B cell (primary cell): ENCODE measurements around the gene SERTAD3. TPM values are rescaled to one million over a fixed set of nuclear protein-coding genes. Genes with fewer than 3 reads are reported as not detected.

Source experiments
- ATAC-seq: fragments of 200-7000 bp; cut with Tn5 transposase; one replicate; pipeline ENCODE4 v1.10.0; 2021; ENCODE audit warnings: low read depth, mild to moderate bottlenecking, moderate number of reproducible peaks, moderate library complexity
- CTCF ChIA-PET: fragments of 350-600 bp; sonication (Branson Sonifier 250); formaldehyde crosslinking; loops from one replicate; lab custom pipeline; 2021; ENCODE audit warnings: antibody characterized with exemption, inconsistent platforms; lab: Charles Lee
- POLR2A ChIA-PET: fragments of 350-600 bp; sonication (Branson Sonifier 250); formaldehyde crosslinking; loops from one replicate; lab custom pipeline; 2021; ENCODE audit warnings: antibody characterized with exemption; lab: Charles Lee
- DNase-seq: peaks from one replicate; pipeline ENCODE4 v3.0.0; 2013
- H2AFZ ChIP-seq: 2 replicates; pipeline ENCODE4 v1.6.1; 2012; ENCODE audit warnings: mild to moderate bottlenecking, low read depth, low read length; ENCODE audit not compliant: insufficient read depth, poor library complexity, severe bottlenecking
- H3K27ac ChIP-seq, 2 donors: 1 replicate in 1 of 2; 2 replicates in 1 of 2; pipeline ENCODE4 v1.5.1; 2012 to 2013; ENCODE audit warnings: low read length in 2 of 2, mild to moderate bottlenecking in 2 of 2, moderate library complexity in 1 of 2
- H3K27me3 ChIP-seq, 4 experiments: fragments of 200-600 bp in 1 of 4; sonication (generic) in 1 of 4; replicated peaks in 1 of 4; 1 replicate in 2 of 4; 2 replicates in 2 of 4; pipeline versions ENCODE4 v1.6.1 to v1.7.0; 2013 to 2016; ENCODE audit warnings: low read length in 3 of 4, mild to moderate bottlenecking in 2 of 4, mixed read lengths in 1 of 4, moderate library complexity in 1 of 4; ENCODE audit not compliant: insufficient read depth in 4 of 4, control insufficient read depth in 3 of 4; ENCODE audit errors: control extremely low read depth in 1 of 4
- H3K36me3 ChIP-seq, 2 experiments: replicated peaks in 1 of 2; 1 replicate in 1 of 2; 2 replicates in 1 of 2; pipeline versions ENCODE4 v1.6.1 to v1.7.1; 2013; ENCODE audit warnings: low read length in 1 of 2; ENCODE audit not compliant: insufficient read depth in 2 of 2, control insufficient read depth in 1 of 2; ENCODE audit errors: control extremely low read depth in 1 of 2, extremely low read depth in 1 of 2
- H3K4me1 ChIP-seq, 2 donors: fragments of 200-600 bp in 1 of 2; sonication (generic) in 1 of 2; 1 replicate in 1 of 2; 2 replicates in 1 of 2; pipeline versions ENCODE4 v1.5.1 to v1.6.1; 2013 to 2017; ENCODE audit warnings: low read length in 2 of 2; ENCODE audit not compliant: control insufficient read depth in 2 of 2, insufficient read depth in 2 of 2
- H3K4me2 ChIP-seq: replicated peaks from 2 replicates; pipeline ENCODE3; 2012; ENCODE audit warnings: mild to moderate bottlenecking, low read depth, low read length; ENCODE audit not compliant: poor library complexity, severe bottlenecking
- H3K4me3 ChIP-seq, 5 experiments: fragments of 200-600 bp in 1 of 5; sonication (generic) in 1 of 5; 1 replicate in 3 of 5; 2 replicates in 2 of 5; pipeline versions ENCODE4 v1.5.1 to v1.7.0; 2011 to 2016; ENCODE audit warnings: low read length in 4 of 5, mild to moderate bottlenecking in 4 of 5, low read depth in 2 of 5, control low read depth in 1 of 5, moderate library complexity in 1 of 5; ENCODE audit not compliant: insufficient read depth in 1 of 5; ENCODE audit errors: control extremely low read depth in 1 of 5, extremely low read depth in 1 of 5
- H3K79me2 ChIP-seq: fragments of 200-600 bp; sonication (generic); one replicate; pipeline ENCODE4 v1.6.0; 2016; ENCODE audit warnings: low read length; ENCODE audit not compliant: control insufficient read depth, insufficient read depth
- H3K9ac ChIP-seq: fragments of 200-600 bp; sonication (generic); 2 replicates; pipeline ENCODE4 v1.6.1; 2017; ENCODE audit warnings: mild to moderate bottlenecking, low read length, moderate library complexity
- H3K9me3 ChIP-seq, 3 donors: one replicate each; pipeline versions ENCODE4 v1.6.1 to v1.7.1; 2013; ENCODE audit warnings: low read length in 2 of 3; ENCODE audit not compliant: control insufficient read depth in 2 of 3, insufficient read depth in 1 of 3; ENCODE audit errors: control extremely low read depth in 1 of 3
- H4K20me1 ChIP-seq: 2 replicates; pipeline ENCODE4 v1.6.0; 2012; ENCODE audit warnings: mild to moderate bottlenecking, low read length; ENCODE audit not compliant: insufficient read depth, control insufficient read depth, poor library complexity, severe bottlenecking
- H3K27ac Mint-ChIP-seq: one replicate; pipeline ENCODE4 v1.8.0; 2021; ENCODE audit warnings: mixed read lengths
- H3K27me3 Mint-ChIP-seq: one replicate; pipeline ENCODE4 v1.8.0; 2021; ENCODE audit warnings: mixed read lengths
- H3K4me1 Mint-ChIP-seq: one replicate; pipeline ENCODE4 v1.8.0; 2021; ENCODE audit warnings: mixed read lengths
- H3K4me3 Mint-ChIP-seq: one replicate; pipeline ENCODE4 v1.8.0; 2021; ENCODE audit warnings: mixed read lengths
- H3K9me3 Mint-ChIP-seq: one replicate; pipeline ENCODE4 v1.8.0; 2022; ENCODE audit warnings: mixed read lengths; ENCODE audit not compliant: insufficient read depth
- EZH2 ChIP-seq: IDR thresholded peaks from 2 replicates; pipeline ENCODE4 v1.6.1; 2012; ENCODE audit warnings: borderline replicate concordance, low read depth, mild to moderate bottlenecking, moderate library complexity, low read length; ENCODE audit not compliant: insufficient read depth, poor library complexity, severe bottlenecking
- WGBS: methylation state at CpG from one replicate; pipeline ENCODE4 v1.1.5; 2013; ENCODE audit warnings: missing lambda C conversion rate; ENCODE audit not compliant: insufficient coverage; 5-methylcytosine and 5-hydroxymethylcytosine counted together
- intact Hi-C: fragments of 100-400 bp; cut with micrococcal nuclease; formaldehyde crosslinking; loops from one replicate; pipeline ENCODE4 v1.10.0; 2022
- polyA plus RNA-seq: library from polyadenylated mRNA; depleted of rRNA; stranded (reverse); fragments of >200 nt; gene quantifications from 2 replicates; pipeline ENCODE4 v1.2.3, GENCODE V29; 2012
- total RNA-seq, 2 donors: library from RNA; stranded (reverse); fragments of 120-200 nt in 1 of 2; gene quantifications; 1 replicate in 1 of 2; 2 replicates in 1 of 2; pipeline versions ENCODE4 v1.2.3 to v1.2.4, GENCODE V29; 2013 to 2022
- TF ChIP-seq, protein P1 (sequence below): fragments of 200-600 bp; IDR thresholded peaks from one replicate; pipeline ENCODE4 v1.8.0; 2022; ENCODE audit warnings: antibody characterized with exemption, mild to moderate bottlenecking

Gene SERTAD3
- total and polyA plus RNA-seq, 2 donors (not counting 1 experiment from before 2014, with no cell fraction given), result 41.6 to 43.9 TPM

DNA sequence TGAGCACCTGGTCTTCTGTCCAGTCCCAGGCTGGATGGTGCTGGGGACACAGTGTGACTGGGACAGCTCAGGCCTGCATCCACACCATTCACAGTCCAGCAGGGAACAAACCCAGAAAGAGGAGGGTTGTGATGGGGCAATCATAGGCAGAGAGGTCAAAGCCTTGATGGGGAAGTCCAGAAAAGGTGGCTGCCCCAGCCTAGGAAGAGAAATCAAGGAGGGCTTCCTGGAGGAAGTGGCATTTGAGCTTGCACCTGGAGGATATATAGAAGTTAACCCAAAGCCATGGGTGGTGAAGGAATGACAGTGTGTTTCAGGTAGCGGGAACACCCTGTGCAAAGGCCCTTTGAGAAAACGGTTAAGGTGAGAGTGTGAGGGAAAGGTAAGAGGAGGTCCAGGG lies 28.4 kb downstream of the SERTAD3 start:
- H2AFZ ChIP-seq, result no peak overlapping the region
- CTCF ChIA-PET, result interaction anchor here (0.6 to 0.9 kb wide), 2 partner anchors 81 to 242 kb away, joined by 4 read pairs; no protein-coding TSS in a partner anchor
- no peak for ATAC-seq
- no peak overlapping the region for H3K27ac ChIP-seq
- H3K36me3 ChIP-seq, result no peaks in the 10 kb centered on the region
- H3K27me3 ChIP-seq, result peaks cover 0 to 2% (median 0%) of the 10 kb centered on the region in 4 experiments
- peaks cover 12 to 23% of the 10 kb centered on the region in 2 donors for H3K4me1 ChIP-seq
- intact Hi-C loops, result no loop called here
- no peak overlapping the region for H3K4me2 ChIP-seq
- no peak overlapping the region for H3K27ac Mint-ChIP-seq
- no peak overlapping the region for H3K9ac ChIP-seq
- TF ChIP-seq, protein P1, sequence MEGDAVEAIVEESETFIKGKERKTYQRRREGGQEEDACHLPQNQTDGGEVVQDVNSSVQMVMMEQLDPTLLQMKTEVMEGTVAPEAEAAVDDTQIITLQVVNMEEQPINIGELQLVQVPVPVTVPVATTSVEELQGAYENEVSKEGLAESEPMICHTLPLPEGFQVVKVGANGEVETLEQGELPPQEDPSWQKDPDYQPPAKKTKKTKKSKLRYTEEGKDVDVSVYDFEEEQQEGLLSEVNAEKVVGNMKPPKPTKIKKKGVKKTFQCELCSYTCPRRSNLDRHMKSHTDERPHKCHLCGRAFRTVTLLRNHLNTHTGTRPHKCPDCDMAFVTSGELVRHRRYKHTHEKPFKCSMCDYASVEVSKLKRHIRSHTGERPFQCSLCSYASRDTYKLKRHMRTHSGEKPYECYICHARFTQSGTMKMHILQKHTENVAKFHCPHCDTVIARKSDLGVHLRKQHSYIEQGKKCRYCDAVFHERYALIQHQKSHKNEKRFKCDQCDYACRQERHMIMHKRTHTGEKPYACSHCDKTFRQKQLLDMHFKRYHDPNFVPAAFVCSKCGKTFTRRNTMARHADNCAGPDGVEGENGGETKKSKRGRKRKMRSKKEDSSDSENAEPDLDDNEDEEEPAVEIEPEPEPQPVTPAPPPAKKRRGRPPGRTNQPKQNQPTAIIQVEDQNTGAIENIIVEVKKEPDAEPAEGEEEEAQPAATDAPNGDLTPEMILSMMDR, result no peak
- TF ChIP-seq EZH2, result no peak
- no peak overlapping the region for H3K4me3 ChIP-seq
- H3K9me3 Mint-ChIP-seq, result no peaks in the 10 kb centered on the region
- no peaks in the 10 kb centered on the region for H4K20me1 ChIP-seq
- no peaks in the 10 kb centered on the region for H3K27me3 Mint-ChIP-seq
- no peaks in the 10 kb centered on the region for H3K79me2 ChIP-seq
- H3K4me1 Mint-ChIP-seq, result peaks cover 20% of the 10 kb centered on the region
- H3K9me3 ChIP-seq, result no peaks in the 10 kb centered on the region
- H3K4me3 Mint-ChIP-seq, result no peak overlapping the region
- DNase-seq, result no peak
- POLR2A ChIA-PET, result no interaction called here
- 95% methylated on average over 2 of the region's 2 CpGs for WGBS

DNA sequence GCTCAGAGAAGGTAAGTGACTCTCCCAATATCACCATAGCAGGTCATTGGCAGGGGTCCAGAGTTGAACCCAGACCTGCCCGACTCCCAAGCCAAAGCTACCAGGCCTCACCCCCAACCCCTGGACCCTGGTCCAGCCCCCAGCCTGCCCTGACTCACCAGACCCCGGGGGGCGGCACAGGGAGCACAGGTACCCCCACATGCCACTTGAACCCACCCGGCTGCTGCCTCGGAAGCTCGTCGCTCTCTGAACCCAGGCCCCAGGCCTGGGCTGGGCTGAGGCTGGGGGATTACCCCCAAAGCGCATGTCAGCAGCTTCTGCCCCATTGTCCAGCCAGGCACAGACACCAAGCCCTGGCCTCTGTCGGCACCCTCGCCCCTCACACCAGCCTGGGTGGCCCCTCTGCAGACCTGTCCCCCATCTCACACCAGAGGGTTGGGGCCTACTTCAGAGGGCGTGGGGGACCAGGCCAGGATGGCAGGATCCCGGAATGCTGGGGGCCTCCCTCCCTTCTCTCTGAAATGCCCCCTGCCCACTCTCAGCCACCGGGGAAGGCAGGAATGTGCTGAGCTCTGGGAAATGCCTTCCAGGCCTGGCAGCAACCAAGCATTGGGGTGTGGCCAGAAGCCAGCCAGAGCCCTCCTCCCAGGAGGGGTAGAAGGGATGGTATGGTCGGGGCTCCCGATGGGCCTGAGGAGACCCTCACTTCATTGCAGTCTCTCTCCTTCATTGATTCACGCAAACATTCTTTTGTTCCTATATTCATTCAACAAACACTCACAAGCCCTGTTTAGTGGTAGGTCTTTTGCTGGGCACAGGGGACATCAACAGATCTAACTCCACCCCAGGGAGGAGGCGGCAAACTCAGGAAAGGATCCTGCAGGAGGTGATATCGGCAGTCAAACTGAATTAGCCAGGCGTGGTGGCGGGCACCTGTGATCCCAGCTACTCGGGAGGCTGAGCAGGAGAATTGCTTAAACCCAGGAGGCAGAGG lies 29.3 kb downstream of the SERTAD3 start:
- H3K4me1 Mint-ChIP-seq, result peaks cover 21% of the 10 kb centered on the region
- Histone ChIP-seq H3K36me3 (no peaks in the 10 kb centered on the region), H2AFZ (no peak overlapping the region), H3K27ac (no peak overlapping the region), H3K9me3 (no peaks in the 10 kb centered on the region), H3K9ac (no peak overlapping the region), H3K4me2 (no peak overlapping the region), H3K4me1 (peaks cover 12 to 28% of the 10 kb centered on the region in 2 donors), H3K79me2 (no peaks in the 10 kb centered on the region), H3K27me3 (peaks cover 0 to 2% (median 0%) of the 10 kb centered on the region in 4 experiments), H3K4me3 (no peak overlapping the region), H4K20me1 (no peaks in the 10 kb centered on the region)
- ATAC-seq (no peak), DNase-seq (no peak)
- no peak overlapping the region for H3K27ac Mint-ChIP-seq
- no peaks in the 10 kb centered on the region for H3K27me3 Mint-ChIP-seq
- ChIA-PET CTCF (interaction anchor here (0.9 kb wide), 1 partner anchor 243 kb away, joined by 4 read pairs; no protein-coding TSS in a partner anchor), POLR2A (interaction anchor here (0.6 kb wide), 1 partner anchor 21 kb away, joined by 7 read pairs; no protein-coding TSS in a partner anchor)
- WGBS, result 95% methylated on average over 18 of the region's 21 CpGs
- no peaks in the 10 kb centered on the region for H3K9me3 Mint-ChIP-seq
- TF ChIP-seq, protein P1, result no peak
- no peak for TF ChIP-seq EZH2
- H3K4me3 Mint-ChIP-seq, result no peak overlapping the region
- intact Hi-C loops, result no loop called here
